KOPT-K1 (cell line): ENCODE data around the gene LAMB3.

Experiments
- H3K27ac ChIP-seq: fragments of 200-600 bp; sonication (generic); 2 replicates; pipeline ENCODE4 v1.5.1; 2016; ENCODE audit warnings: antibody characterized with exemption, mild to moderate bottlenecking, low read depth, low read length; ENCODE audit not compliant: poor library complexity, severe bottlenecking
- H3K36me3 ChIP-seq: fragments of 200-600 bp; sonication (generic); 2 replicates; pipeline ENCODE4 v1.5.1; 2017; ENCODE audit warnings: antibody characterized with exemption, mild to moderate bottlenecking, low read length, moderate library complexity; ENCODE audit not compliant: insufficient read depth
- H3K9me3 ChIP-seq: fragments of 200-600 bp; sonication (generic); 2 replicates; pipeline ENCODE4 v1.5.1; 2017; ENCODE audit warnings: antibody characterized with exemption, low read length, mild to moderate bottlenecking; ENCODE audit not compliant: insufficient read depth, poor library complexity, severe bottlenecking

The LAMB3 gene

GRCh38 chr1:209589863-209590262 is 62.4 kb downstream of the LAMB3 start:
- no peaks in the 10 kb centered on the region for H3K36me3 ChIP-seq
- H3K27ac ChIP-seq: no peak overlapping the region
- no peaks in the 10 kb centered on the region for H3K9me3 ChIP-seq

- H3K36me3 ChIP-seq: no peaks in the 10 kb centered on the region
- H3K9me3 ChIP-seq: no peaks in the 10 kb centered on the region
- no peak overlapping the region for H3K27ac ChIP-seq
These were observed 62.8 kb downstream of the LAMB3 start for GRCh38 chr1:209589440-209589839.

GRCh38 chr1:209587789-209588188 is 64.4 kb downstream of the LAMB3 start:
- no peaks in the 10 kb centered on the region for H3K36me3 ChIP-seq
- no peak overlapping the region for H3K27ac ChIP-seq
- H3K9me3 ChIP-seq: no peaks in the 10 kb centered on the region

- H3K36me3 ChIP-seq: no peaks in the 10 kb centered on the region
- no peaks in the 10 kb centered on the region for H3K9me3 ChIP-seq
These were observed 65.9 kb downstream of the LAMB3 start for GRCh38 chr1:209586221-209586740.

GRCh38 chr1:209585672-209586071 is 66.6 kb downstream of the LAMB3 start:
- H3K36me3 ChIP-seq: no peaks in the 10 kb centered on the region
- no peaks in the 10 kb centered on the region for H3K9me3 ChIP-seq
- no peak overlapping the region for H3K27ac ChIP-seq

More at GRCh38 chr1:209586221-209586740, 65.9 kb downstream of the LAMB3 start:
- no peak overlapping the region for H3K27ac ChIP-seq

GRCh38 chr1:209585197-209585596 is 67.0 kb downstream of the LAMB3 start:
- H3K27ac ChIP-seq: no peak overlapping the region
- no peaks in the 10 kb centered on the region for H3K9me3 ChIP-seq

GRCh38 chr1:209584231-209584672 is 68.0 kb downstream of the LAMB3 start:
- H3K36me3 ChIP-seq: no peaks in the 10 kb centered on the region
- H3K27ac ChIP-seq: no peak overlapping the region
- no peaks in the 10 kb centered on the region for H3K9me3 ChIP-seq

More at GRCh38 chr1:209585197-209585596, 67.0 kb downstream of the LAMB3 start:
- H3K36me3 ChIP-seq: no peaks in the 10 kb centered on the region

- no peak within 1 kb of the TSS for H3K27ac ChIP-seq
- H3K36me3 ChIP-seq: no peaks in the 10 kb centered on the region
- H3K9me3 ChIP-seq: no peaks in the 10 kb centered on the region
These were observed 68.8 kb downstream of the LAMB3 start, which contains the start of gene CAMK1G for GRCh38 chr1:209583408-209583807. TSS of gene CAMK1G (plus strand) at chr1:209583714. CDS start at chr1:209594984, 11,270 bp downstream.

- no peaks in the 10 kb centered on the region for H3K36me3 ChIP-seq
- H3K27ac ChIP-seq: no peak overlapping the region
- no peaks in the 10 kb centered on the region for H3K9me3 ChIP-seq
These were observed 71.6 kb downstream of the LAMB3 start for GRCh38 chr1:209580577-209580976.

GRCh38 chr1:209577346-209577745 is 74.9 kb downstream of the LAMB3 start:
- no peak overlapping the region for H3K27ac ChIP-seq
- H3K36me3 ChIP-seq: no peaks in the 10 kb centered on the region
- no peaks in the 10 kb centered on the region for H3K9me3 ChIP-seq

GRCh38 chr1:209576392-209577197 is 75.6 kb downstream of the LAMB3 start:
- no peaks in the 10 kb centered on the region for H3K9me3 ChIP-seq
- H3K27ac ChIP-seq: no peak overlapping the region

GRCh38 chr1:209570743-209571142 is 81.5 kb downstream of the LAMB3 start:
- no peak overlapping the region for H3K27ac ChIP-seq
- H3K36me3 ChIP-seq: no peaks in the 10 kb centered on the region
- H3K9me3 ChIP-seq: no peaks in the 10 kb centered on the region

More at GRCh38 chr1:209576392-209577197, 75.6 kb downstream of the LAMB3 start:
- no peaks in the 10 kb centered on the region for H3K36me3 ChIP-seq

GRCh38 chr1:209569455-209570207 is 82.6 kb downstream of the LAMB3 start:
- Histone ChIP-seq H3K27ac (no peak overlapping the region), H3K9me3 (no peaks in the 10 kb centered on the region), H3K36me3 (no peaks in the 10 kb centered on the region)

- no peak overlapping the region for H3K27ac ChIP-seq
- H3K9me3 ChIP-seq: no peaks in the 10 kb centered on the region
- H3K36me3 ChIP-seq: no peaks in the 10 kb centered on the region
These were observed 84.5 kb downstream of the LAMB3 start for GRCh38 chr1:209567698-209568175.
